Activated CD8-positive, alpha-beta memory T cell treated with anti-CD3 and anti-CD28 coated beads, Interleukin-2, amount 10 ng/mL, durations not matched to agents 7 days and 5 days (primary cell): Measurements from ENCODE around the gene DHRS9. TPM values are rescaled to one million over a fixed set of nuclear protein-coding genes. Genes with fewer than 3 reads are reported as not detected.
"Not testable (repeated sequence)": the region's sequence is repeated elsewhere in the genome, so short reads cannot be mapped to it uniquely, and the experiment has no call there.

Experiments used
- ATAC-seq: fragments of 150-1000 bp; cut with Tn5 transposase; one replicate; pipeline ENCODE4 v1.10.0; 2021; ENCODE audit warnings: moderate library complexity
- CTCF ChIA-PET: fragments of 350-600 bp; sonication (Branson Sonifier 250); formaldehyde crosslinking; loops from one replicate; lab custom pipeline; 2021; ENCODE audit warnings: antibody characterized with exemption; lab: Charles Lee
- DNase-seq: peaks from one replicate; pipeline ENCODE4 v3.0.0-alpha.2; 2020
- H3K27ac Mint-ChIP-seq: one replicate; pipeline ENCODE4 v1.8.0; 2021; ENCODE audit warnings: mild to moderate bottlenecking, mixed read lengths
- H3K27me3 Mint-ChIP-seq: one replicate; pipeline ENCODE4 v1.8.0; 2021; ENCODE audit warnings: mixed read lengths
- H3K36me3 Mint-ChIP-seq: one replicate; pipeline ENCODE4 v1.8.0; 2021; ENCODE audit warnings: mild to moderate bottlenecking, mixed read lengths
- H3K4me1 Mint-ChIP-seq: one replicate; pipeline ENCODE4 v1.8.0; 2021; ENCODE audit warnings: mixed read lengths
- H3K4me3 Mint-ChIP-seq: one replicate; pipeline ENCODE4 v1.8.0; 2021; ENCODE audit warnings: mild to moderate bottlenecking, moderate library complexity, mixed read lengths
- H3K9me3 Mint-ChIP-seq: one replicate; pipeline ENCODE4 v1.8.0; 2022; ENCODE audit warnings: low read depth, mixed read lengths
- total RNA-seq, 2 experiments: library from RNA; stranded (reverse); gene quantifications; one replicate each; pipeline ENCODE4 v1.2.3, GENCODE V29; 2021

DHRS9 gene
- total RNA-seq, 2 experiments from 2014 or later, result not detected

DNA sequence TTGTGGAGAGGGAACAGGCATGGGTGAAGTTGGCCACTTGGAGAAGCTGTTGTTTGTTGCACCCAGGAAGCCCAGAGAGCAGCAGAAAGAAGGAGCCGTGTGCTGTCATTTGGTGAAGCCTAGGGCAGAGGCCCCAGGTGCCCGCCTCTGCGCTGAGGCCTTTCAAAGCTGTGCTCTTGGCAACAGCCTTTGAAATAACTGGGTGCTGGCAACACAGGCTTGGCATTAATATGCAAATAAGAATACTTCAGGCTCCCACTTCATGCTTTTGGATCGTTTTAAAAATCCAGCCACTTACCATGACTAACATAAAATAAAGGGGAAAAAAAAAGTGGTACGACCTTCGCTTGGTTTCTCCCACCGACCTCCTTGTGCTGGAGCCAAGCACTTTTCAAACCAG, 41.1 kb downstream of the DHRS9 start:
- Mint-ChIP-seq H3K4me3 (no peak overlapping the region), H3K27ac (no peak overlapping the region), H3K27me3 (peaks cover 9% of the 10 kb centered on the region), H3K36me3 (peaks cover 4% of the 10 kb centered on the region), H3K9me3 (no peaks in the 10 kb centered on the region), H3K4me1 (peaks cover 39% of the 10 kb centered on the region)
- CTCF ChIA-PET, result interaction anchor here (0.8 to 6.3 kb wide), 23 partner anchors 11 to 818 kb away, joined by 3 to 121 read pairs (median 4); no protein-coding TSS in a partner anchor
- ATAC-seq (no peak), DNase-seq (no peak)

DNA sequence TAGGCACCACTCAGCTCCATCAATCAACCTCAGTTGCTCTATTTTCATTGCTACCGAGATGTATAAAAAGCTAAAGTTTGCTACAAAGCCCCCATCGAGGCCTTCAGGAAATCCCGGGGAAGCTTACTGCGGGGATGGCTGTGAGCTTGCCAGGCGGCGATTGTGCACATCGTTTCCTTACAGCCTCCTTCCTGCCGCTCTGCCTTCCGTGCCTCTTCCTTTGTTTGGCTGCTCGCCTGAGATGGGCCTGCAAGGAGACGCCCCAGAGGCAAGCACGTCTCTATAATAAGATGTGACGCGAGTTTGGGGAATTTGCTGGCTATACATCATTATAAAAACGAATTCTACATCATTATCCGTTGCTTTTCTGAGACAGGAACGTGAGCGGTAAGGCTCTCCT, 41.6 kb downstream of the DHRS9 start:
- CTCF ChIA-PET, result interaction anchor here (0.8 to 6.3 kb wide), 11 partner anchors 12 to 170 kb away, joined by 3 to 121 read pairs (median 13); partner anchors contain the start of gene DHRS9
- Mint-ChIP-seq H3K27ac (no peak overlapping the region), H3K9me3 (no peaks in the 10 kb centered on the region), H3K4me1 (peaks cover 34% of the 10 kb centered on the region), H3K27me3 (peaks cover 9% of the 10 kb centered on the region), H3K36me3 (peaks cover 2% of the 10 kb centered on the region), H3K4me3 (no peak overlapping the region)
- DNase-seq (no peak), ATAC-seq (no peak)

DNA sequence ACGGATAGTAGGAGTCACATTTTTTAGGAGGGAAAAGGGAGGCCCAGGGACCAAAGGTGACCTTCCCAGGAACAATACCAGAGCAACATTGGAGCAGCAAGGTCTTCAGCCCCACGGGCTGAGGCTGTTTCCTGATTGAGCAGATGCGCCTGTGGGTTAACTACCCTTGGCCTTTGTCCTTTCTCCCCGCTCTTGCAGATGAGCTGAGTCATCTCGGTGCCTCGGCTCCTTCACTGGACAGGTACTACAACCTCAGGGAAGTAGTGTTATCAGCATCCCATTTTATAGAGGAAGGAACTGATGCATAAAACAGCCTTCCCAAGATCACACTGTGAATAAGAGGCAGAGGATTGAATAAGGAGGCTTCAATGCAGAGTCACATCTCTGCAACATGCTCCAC, 43.5 kb downstream of the DHRS9 start:
- Mint-ChIP-seq H3K27me3 (peaks cover 19% of the 10 kb centered on the region), H3K9me3 (no peaks in the 10 kb centered on the region), H3K4me3 (no peak overlapping the region), H3K27ac (no peak overlapping the region), H3K36me3 (no peaks in the 10 kb centered on the region), H3K4me1 (peaks cover 16% of the 10 kb centered on the region)
- CTCF ChIA-PET, result interaction anchor here (5.9 to 6.3 kb wide), 2 partner anchors 18 to 28 kb away, joined by 87 to 121 read pairs; no protein-coding TSS in a partner anchor
- DNase-seq (no peak), ATAC-seq (no peak)

DNA sequence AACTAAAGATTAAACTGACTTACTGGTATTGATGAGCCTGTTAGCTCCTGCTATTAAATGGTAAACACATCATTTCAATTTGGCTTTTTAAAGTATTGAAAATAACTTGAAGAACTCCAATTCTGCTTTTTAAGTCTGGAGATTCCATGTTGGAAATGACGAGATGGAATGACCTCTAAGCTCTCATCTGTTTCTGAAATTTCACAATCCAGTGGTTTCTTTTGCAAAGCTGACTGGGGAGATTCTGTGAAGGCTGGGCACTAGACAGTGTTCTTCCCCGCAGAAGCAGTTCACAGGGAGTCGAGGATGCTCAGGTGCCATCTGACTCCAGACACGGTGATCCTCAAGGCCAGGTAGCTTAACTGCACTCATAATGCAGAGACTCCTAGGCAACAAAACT, 44.7 kb downstream of the DHRS9 start:
- Mint-ChIP-seq H3K9me3 (no peaks in the 10 kb centered on the region), H3K27me3 (peaks cover 19% of the 10 kb centered on the region), H3K4me1 (peaks cover 5% of the 10 kb centered on the region), H3K36me3 (no peaks in the 10 kb centered on the region), H3K27ac (no peak overlapping the region), H3K4me3 (no peak overlapping the region)
- ATAC-seq, result no peak
- CTCF ChIA-PET, result interaction anchor here (0.6 to 1.3 kb wide), 3 partner anchors 17 to 732 kb away, joined by 3 to 4 read pairs (median 4); no protein-coding TSS in a partner anchor
- no peak for DNase-seq

DNA sequence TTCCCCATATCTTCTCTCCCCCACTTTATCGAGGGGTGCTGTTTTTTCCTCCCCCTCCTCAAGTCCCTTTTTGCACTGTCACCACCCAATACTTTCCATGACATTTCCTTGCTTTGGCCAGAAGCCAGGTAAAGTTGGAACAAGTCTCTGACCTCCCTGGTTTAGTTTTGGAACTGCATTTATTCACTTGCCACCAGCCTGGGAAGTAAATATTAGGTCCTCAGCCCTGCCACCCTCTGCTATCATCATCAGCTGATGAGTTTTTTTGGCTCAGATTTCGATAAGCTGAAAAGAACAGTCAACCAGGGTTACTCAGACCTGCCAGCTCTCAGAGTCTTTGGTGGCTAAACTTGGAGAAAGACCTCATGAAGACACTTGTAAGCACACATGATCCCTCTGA, 47.0 kb downstream of the DHRS9 start:
- no peak for ATAC-seq
- H3K36me3 Mint-ChIP-seq, result no peaks in the 10 kb centered on the region
- CTCF ChIA-PET, result interaction anchor here (1.0 to 1.5 kb wide), 4 partner anchors 11 to 26 kb away, joined by 3 to 6 read pairs (median 4); no protein-coding TSS in a partner anchor
- H3K4me3 Mint-ChIP-seq, result no peak overlapping the region
- H3K27ac Mint-ChIP-seq, result no peak overlapping the region
- no peaks in the 10 kb centered on the region for H3K9me3 Mint-ChIP-seq
- no peaks in the 10 kb centered on the region for H3K4me1 Mint-ChIP-seq
- peaks cover 15% of the 10 kb centered on the region for H3K27me3 Mint-ChIP-seq
- no peak for DNase-seq

DNA sequence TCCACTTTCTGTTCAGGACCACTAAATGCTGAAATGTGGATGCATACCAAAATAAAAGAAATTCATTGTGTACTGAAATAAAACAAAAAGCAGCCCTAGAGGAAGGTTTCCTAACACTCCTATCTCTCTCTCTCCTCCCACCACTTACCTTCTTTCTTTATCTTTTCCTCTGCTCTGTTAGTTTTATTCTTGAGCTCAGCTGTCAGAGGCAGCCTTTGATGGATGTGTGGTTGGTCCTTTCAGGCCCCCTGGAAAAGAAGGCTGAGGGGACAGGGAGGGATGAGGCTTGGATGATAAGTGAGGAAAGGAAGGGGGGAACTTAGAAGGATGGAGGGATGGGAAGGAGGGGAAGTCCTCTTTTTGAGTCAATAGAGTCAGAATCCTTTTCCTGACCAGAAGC, 47.6 kb downstream of the DHRS9 start:
- no peak for DNase-seq
- CTCF ChIA-PET, result interaction anchor here (0.6 to 1.5 kb wide), 3 partner anchors 15 to 1259 kb away, joined by 3 to 6 read pairs (median 4); no protein-coding TSS in a partner anchor
- Mint-ChIP-seq H3K9me3 (no peaks in the 10 kb centered on the region), H3K27ac (no peak overlapping the region), H3K27me3 (peaks cover 15% of the 10 kb centered on the region), H3K4me1 (no peaks in the 10 kb centered on the region), H3K4me3 (no peak overlapping the region), H3K36me3 (no peaks in the 10 kb centered on the region)
- no peak for ATAC-seq

DNA sequence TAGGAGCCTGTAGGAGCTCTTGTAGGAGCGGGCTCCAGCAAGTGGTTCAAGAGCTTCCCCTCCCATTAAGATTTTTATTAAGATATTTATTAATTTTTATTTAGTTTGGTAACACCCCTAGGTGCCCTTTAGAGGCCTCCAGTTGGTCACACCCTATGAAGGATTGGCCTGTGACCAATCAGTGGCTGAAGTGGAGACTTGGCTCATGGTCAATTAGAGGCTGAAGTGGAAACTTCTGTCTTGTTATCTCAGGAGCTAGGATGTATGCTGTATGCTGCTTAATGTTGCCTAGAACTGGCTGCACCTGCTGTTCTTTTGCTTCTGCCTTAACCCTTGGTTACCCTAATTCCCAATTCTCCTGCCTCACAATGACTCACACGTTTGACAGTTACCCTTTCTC, 48.7 kb downstream of the DHRS9 start:
- CTCF ChIA-PET, result interaction anchor here (1.2 to 1.5 kb wide), 2 partner anchors 9 to 24 kb away, joined by 3 to 4 read pairs; no protein-coding TSS in a partner anchor

DNA sequence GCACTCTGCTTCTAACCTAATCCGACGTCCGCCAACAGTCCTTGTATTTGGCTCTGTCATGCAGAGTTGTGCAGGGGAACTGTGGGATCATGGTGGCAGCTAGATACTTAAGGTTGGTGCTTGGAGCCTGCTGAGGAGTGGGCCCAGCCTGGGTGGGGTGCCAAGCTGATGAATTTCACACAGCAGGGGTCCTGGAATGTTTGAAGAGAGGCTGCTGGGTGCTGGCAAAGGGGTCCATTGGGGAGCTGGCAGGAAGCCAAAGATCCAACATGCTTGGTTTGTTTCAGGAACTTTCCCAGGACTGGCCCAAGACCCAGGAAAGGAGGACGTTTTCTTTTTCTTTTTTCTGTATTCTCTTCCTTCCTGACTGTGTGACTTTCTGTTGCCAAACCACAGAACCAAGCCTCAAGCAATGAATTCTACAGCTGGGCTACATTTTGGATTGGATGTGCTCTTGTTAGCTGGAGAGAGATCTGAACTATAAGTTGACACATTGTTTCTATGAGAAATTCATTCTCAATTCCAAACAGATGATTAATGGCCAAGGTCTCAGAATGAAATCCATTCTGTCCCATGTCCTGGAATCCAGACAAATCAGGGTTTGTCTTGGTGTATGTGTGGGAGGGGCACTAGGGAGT, 49.9 kb downstream of the DHRS9 start:
- ATAC-seq (no peak), DNase-seq (no peak)
- Mint-ChIP-seq H3K27me3 (peaks cover 23% of the 10 kb centered on the region), H3K27ac (no peak overlapping the region), H3K36me3 (no peaks in the 10 kb centered on the region), H3K4me3 (no peak overlapping the region), H3K4me1 (no peaks in the 10 kb centered on the region), H3K9me3 (no peaks in the 10 kb centered on the region)
- CTCF ChIA-PET, result interaction anchor here (1.2 kb wide), 1 partner anchor 24 kb away, joined by 3 read pairs; no protein-coding TSS in a partner anchor

More for the DNA sequence above, 48.7 kb downstream of the DHRS9 start:
- no peak for ATAC-seq
- Mint-ChIP-seq H3K4me3 (no peak overlapping the region), H3K27me3 (peaks cover 22% of the 10 kb centered on the region), H3K9me3 (no peaks in the 10 kb centered on the region), H3K27ac (no peak overlapping the region), H3K36me3 (no peaks in the 10 kb centered on the region), H3K4me1 (no peaks in the 10 kb centered on the region)
- DNase-seq, result no peak

DNA sequence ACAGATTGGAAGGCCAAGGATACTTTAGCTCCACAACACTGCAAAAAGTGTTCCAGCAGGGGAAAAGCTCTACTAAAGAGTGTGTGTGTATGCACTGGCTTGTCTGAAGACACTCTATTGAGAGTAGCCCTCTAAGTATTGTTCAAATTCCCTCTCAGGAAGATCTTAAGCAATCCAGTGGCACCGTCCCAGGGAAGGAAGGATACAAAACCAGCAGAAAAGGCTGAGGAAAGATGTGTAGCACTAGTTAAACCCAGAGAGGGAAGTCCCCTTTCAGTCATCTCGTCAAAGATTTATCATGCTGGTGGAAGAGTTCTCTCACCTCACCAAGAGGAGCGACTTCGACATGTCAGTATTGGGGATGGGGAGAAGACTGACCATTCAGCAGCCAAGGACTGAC, 50.5 kb downstream of the DHRS9 start:
- no peak for ATAC-seq
- Mint-ChIP-seq H3K27me3 (peaks cover 27% of the 10 kb centered on the region), H3K9me3 (no peaks in the 10 kb centered on the region), H3K27ac (no peak overlapping the region), H3K36me3 (no peaks in the 10 kb centered on the region), H3K4me1 (no peaks in the 10 kb centered on the region), H3K4me3 (no peak overlapping the region)
- no peak for DNase-seq
- CTCF ChIA-PET, result interaction anchor here (1.2 kb wide), 1 partner anchor 24 kb away, joined by 3 read pairs; no protein-coding TSS in a partner anchor

DNA sequence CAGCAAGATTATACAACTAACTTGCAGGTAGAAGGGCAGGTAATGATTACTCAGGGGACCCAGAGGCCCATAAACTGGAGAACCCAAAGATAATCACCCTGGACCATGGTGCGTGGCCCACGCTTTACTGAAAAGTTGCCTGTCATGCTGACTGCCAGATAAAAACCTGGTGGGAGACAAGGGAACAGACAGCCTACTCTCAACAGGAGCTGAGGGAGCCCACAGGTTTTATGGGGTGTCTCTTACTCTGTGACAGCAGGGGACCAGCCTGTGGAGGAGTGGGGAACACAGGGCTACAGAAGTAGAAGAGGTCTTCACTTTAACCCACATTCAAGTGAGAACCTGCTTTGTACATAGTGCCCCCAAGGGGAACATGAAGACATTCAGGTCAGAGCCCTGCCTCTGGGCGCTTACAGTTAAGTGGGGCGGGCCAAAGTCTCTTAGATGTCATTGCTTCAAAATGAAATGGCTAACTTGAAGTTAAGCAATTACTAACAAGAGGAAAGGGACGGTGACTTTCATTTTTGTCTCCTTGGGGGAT, 60.4 kb downstream of the DHRS9 start:
- peaks cover 5% of the 10 kb centered on the region for H3K27me3 Mint-ChIP-seq
- DNase-seq, result no peak
- H3K4me3 Mint-ChIP-seq, result no peak overlapping the region
- H3K4me1 Mint-ChIP-seq, result peaks cover 5% of the 10 kb centered on the region
- H3K36me3 Mint-ChIP-seq, result no peaks in the 10 kb centered on the region
- no peak overlapping the region for H3K27ac Mint-ChIP-seq
- CTCF ChIA-PET, result interaction anchor here (1.2 to 3.7 kb wide), 3 partner anchors 10 to 162 kb away, joined by 3 to 87 read pairs (median 5); no protein-coding TSS in a partner anchor
- ATAC-seq, result no peak
- H3K9me3 Mint-ChIP-seq, result no peaks in the 10 kb centered on the region

DNA sequence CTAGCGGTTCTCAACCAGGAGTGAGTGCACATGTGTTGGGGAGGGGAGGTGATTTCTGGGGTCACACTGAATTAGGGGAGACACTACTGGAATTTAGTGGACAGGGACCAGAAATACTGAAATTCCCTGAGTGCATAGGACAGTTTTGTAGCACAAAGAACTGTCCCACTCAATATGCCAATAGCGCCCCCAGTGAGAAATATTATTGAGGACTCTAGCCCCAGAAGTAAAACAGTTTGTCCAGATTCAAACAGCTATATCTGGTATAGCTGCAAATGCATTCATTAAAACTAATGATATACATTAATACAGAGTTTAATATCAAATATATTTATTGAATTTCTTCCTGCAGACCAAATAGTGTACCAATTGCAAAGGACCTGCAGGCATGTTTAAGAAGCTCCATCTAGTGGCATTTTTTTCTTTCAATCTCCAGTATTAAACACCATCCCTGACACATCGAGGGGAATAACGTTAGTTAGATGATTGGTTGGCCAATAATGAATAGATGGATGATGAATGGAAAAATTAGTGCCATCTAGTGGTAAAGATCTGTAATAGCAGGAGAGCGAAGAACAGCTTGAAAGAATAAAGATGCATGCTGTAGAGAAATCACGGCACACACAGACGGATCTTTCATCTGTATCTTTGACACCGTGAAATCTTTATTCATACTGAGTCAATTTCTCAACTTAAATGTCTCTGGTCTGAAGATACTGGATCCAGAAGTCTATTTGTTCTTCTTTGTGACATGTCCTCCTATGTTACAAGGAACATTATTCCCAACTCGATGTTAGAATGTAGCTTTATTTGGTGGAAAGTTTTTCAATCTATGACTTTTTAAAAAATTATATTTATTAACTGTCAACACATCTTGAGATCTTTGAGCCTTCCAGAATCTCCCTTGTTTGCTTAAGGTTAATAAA, 62.5 kb downstream of the DHRS9 start:
- Mint-ChIP-seq H3K27ac (no peak overlapping the region), H3K4me3 (no peak overlapping the region), H3K36me3 (no peaks in the 10 kb centered on the region), H3K9me3 (no peaks in the 10 kb centered on the region), H3K27me3 (no peaks in the 10 kb centered on the region), H3K4me1 (peaks cover 5% of the 10 kb centered on the region)
- CTCF ChIA-PET, result interaction anchor here (0.7 to 3.7 kb wide), 19 partner anchors 8 to 170 kb away, joined by 3 to 87 read pairs (median 4); no protein-coding TSS in a partner anchor
- ATAC-seq (peak; percentile 55), DNase-seq (no peak)

DNA sequence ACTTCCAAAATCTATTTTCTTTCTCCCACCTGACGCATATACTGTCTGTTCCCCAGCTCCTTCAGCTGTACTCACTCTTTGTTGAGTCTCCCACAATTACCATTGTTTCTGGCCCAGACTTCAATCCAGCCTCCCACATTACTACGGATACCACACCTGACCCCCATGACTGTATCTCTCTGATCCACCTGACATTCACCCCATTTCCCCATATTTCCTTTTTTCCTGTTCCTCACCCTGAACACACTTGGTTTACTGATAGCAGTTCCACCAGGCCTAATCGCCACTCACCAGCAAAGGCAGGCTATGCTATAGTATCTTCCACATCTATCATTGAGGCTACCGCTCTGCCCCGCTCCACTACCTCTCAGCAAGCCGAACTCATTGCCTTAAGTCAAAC, 64.9 kb downstream of the DHRS9 start:
- H3K27ac Mint-ChIP-seq, H3K36me3 Mint-ChIP-seq: not testable (repeated sequence)

DNA sequence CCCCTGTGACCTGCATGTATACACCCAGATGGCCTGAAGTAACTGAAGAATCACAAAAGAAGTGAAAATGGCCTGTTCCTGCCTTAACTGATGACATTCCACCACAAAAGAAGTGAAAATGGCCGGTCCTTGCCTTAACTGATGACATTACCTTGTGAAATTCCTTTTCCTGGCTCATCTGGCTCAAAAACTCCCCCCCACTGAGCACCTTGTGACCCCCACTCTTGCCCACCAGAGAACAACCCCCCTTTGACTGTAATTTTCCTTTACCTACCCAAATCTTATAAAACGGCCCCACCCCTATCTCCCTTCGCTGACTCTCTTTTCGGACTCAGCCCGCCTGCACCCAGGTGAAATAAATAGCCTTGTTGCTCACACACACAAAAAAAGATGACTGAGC, 67.1 kb downstream of the DHRS9 start:
- H3K27ac Mint-ChIP-seq, H3K4me3 Mint-ChIP-seq, H3K4me1 Mint-ChIP-seq, DNase-seq, H3K9me3 Mint-ChIP-seq, CTCF ChIA-PET, H3K27me3 Mint-ChIP-seq, ATAC-seq, H3K36me3 Mint-ChIP-seq: not testable (repeated sequence)

More for the DNA sequence above, 64.9 kb downstream of the DHRS9 start:
- not testable (repeated sequence) for H3K4me1 Mint-ChIP-seq, H3K9me3 Mint-ChIP-seq, H3K27me3 Mint-ChIP-seq, DNase-seq, ATAC-seq, H3K4me3 Mint-ChIP-seq
- CTCF ChIA-PET, result interaction anchor here (0.8 kb wide), 1 partner anchor 25 kb away, joined by 5 read pairs; no protein-coding TSS in a partner anchor
